Mammary epithelial cell (primary cell): ENCODE data around the gene C4B.

Source experiments
- EZH2 ChIP-seq: IDR thresholded peaks from 2 replicates; pipeline ENCODE4 v1.6.1; 2012; ENCODE audit warnings: low read length, inconsistent platforms, borderline replicate concordance
- TF ChIP-seq, protein P1 (sequence below), 2 donors: IDR thresholded peaks in 1 of 2; conservative IDR thresholded peaks in 1 of 2; 2 replicates each; pipeline ENCODE4 v1.5.1; 2011 to 2012; ENCODE audit warnings: inconsistent platforms in 2 of 2, low read length in 2 of 2, mild to moderate bottlenecking in 2 of 2, control low read depth in 1 of 2, low read depth in 1 of 2; ENCODE audit not compliant: insufficient read depth in 1 of 2; ENCODE audit errors: extremely low read depth in 1 of 2

DNA sequence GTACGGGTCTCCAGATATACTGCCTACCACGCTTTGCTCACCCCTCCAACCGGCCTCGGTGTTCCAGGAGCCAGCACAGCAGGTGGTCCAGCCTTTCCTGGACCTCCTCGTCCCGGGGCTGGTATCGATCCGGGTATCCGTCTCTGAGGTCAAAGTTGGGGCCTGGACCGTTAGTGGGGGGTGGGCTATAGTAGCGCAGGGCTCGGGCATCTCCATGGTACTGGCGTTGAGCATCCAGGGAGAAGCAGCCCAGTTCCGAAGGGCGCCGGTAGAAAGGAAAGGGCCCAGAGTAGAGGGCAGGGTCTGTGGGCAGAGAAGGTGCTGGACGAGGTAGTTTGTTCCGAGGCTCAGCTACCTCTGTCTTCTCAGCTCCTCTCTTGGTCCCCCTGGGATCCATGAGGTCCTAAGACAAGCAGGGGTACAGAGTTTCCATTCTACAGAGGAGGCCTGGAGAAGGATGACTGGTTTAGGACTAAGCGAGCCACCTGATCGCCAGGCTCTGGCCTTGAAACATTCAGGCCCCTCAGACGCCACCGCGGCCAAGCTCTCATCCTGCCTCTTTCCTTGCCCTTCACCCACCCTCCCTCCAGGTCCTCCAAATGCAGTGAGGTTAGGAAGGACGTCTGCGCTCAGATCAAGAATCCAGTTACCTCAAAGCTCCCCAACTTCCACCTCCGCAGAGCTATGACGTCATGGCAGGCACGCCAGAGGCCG lies 43.2 kb upstream of the C4B start:
- TF ChIP-seq, protein P1, sequence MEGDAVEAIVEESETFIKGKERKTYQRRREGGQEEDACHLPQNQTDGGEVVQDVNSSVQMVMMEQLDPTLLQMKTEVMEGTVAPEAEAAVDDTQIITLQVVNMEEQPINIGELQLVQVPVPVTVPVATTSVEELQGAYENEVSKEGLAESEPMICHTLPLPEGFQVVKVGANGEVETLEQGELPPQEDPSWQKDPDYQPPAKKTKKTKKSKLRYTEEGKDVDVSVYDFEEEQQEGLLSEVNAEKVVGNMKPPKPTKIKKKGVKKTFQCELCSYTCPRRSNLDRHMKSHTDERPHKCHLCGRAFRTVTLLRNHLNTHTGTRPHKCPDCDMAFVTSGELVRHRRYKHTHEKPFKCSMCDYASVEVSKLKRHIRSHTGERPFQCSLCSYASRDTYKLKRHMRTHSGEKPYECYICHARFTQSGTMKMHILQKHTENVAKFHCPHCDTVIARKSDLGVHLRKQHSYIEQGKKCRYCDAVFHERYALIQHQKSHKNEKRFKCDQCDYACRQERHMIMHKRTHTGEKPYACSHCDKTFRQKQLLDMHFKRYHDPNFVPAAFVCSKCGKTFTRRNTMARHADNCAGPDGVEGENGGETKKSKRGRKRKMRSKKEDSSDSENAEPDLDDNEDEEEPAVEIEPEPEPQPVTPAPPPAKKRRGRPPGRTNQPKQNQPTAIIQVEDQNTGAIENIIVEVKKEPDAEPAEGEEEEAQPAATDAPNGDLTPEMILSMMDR (conservative IDR thresholded peaks at IDR 0.05 in 1 of 2, IDR thresholded peaks at IDR 0.05 in 1 of 2; ENCODE audit: extremely low read depth in 1 of 2, insufficient read depth in 1 of 2, low read depth in 1 of 2, low read length in 2 of 2), result no peak
- TF ChIP-seq EZH2, result no peak
